ENCODE measurements around the gene DHH. TPM values are rescaled to one million over a fixed set of nuclear protein-coding genes. Genes with fewer than 3 reads are reported as not detected.
A peak's percentile ranks its signal among the peaks of the same experiment; 100 is the strongest.

The DHH gene
- total and polyA plus RNA-seq, 9 of the 15 experiments (the other 6 are each of a cell fraction or from before 2014, with no cell fraction given), result 0.07 to 2.6 (median 0.54) TPM

GRCh38 chr12:49092086-49092815, 2.4 kb downstream of the DHH start (continued):
- TF ChIP-seq AFF4 (CRISPR knock-in tag; IDR thresholded peaks at IDR 0.05), result peak; percentile 96
- TF ChIP-seq ARID4B (CRISPR knock-in tag; IDR thresholded peaks at IDR 0.05), result peak; percentile 73; the same call in 1 of the 2 replicates
- no peak for TF ChIP-seq CEBPG (CRISPR knock-in tag; IDR thresholded peaks at IDR 0.05)
- TF ChIP-seq CEBPG (tag; conservative IDR thresholded peaks at IDR 0.05 in 1 of 2, IDR thresholded peaks at IDR 0.05 in 1 of 2), result no peak
- TF ChIP-seq ID3 (CRISPR knock-in tag; IDR thresholded peaks at IDR 0.05), result no peak
- TF ChIP-seq ID3 (tag; IDR thresholded peaks at IDR 0.05), result peak; percentile 53; the same call in 1 of the 2 replicates
- peak; percentile 97 for TF ChIP-seq ATF7 (IDR thresholded peaks at IDR 0.05)
- TF ChIP-seq SMARCA5 (IDR thresholded peaks at IDR 0.05), result no peak
- TF ChIP-seq RAD51 (IDR thresholded peaks at IDR 0.05; ENCODE audit: borderline replicate concordance, low read depth), result peak; percentile 34; the same call in 1 of the 2 replicates
- peak; percentile 35 to 88 for TF ChIP-seq AFF1 (IDR thresholded peaks at IDR 0.05; ENCODE audit: low read depth in 1 of 2, partially characterized antibody in 2 of 2)
- TF ChIP-seq HDAC6 (IDR thresholded peaks at IDR 0.05; ENCODE audit: low read depth, low read length), result no peak
